ENCODE data around the gene DYNC1LI1.

DNA sequence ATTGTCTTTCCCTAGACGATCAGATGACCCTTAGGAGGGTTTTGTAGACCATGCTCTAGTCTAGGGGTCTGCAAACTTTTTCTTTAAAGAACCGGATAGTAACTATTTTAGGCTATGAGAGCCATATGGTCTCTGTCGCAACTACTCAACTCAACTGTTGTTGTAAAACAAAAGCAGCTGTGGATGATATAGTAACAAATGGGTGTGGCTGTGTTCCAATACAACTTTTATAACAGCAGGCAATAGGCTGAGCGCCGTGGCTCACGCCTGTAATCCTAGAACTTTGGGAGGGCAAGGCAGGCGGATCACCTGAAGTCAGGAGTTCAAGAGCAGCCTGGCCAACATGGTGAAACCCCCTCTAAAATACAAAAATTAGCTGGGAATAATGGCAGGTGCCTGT lies 61.9 kb downstream of the DYNC1LI1 start:
- TF ChIP-seq RFX5 (IDR thresholded peaks at IDR 0.05; ENCODE audit: low read length): no peak
- TF ChIP-seq JUND (IDR thresholded peaks at IDR 0.05): no peak
- TF ChIP-seq, protein P1, sequence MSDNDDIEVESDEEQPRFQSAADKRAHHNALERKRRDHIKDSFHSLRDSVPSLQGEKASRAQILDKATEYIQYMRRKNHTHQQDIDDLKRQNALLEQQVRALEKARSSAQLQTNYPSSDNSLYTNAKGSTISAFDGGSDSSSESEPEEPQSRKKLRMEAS (IDR thresholded peaks at IDR 0.05; ENCODE audit: low read depth): no peak
- TF ChIP-seq, protein P2, sequence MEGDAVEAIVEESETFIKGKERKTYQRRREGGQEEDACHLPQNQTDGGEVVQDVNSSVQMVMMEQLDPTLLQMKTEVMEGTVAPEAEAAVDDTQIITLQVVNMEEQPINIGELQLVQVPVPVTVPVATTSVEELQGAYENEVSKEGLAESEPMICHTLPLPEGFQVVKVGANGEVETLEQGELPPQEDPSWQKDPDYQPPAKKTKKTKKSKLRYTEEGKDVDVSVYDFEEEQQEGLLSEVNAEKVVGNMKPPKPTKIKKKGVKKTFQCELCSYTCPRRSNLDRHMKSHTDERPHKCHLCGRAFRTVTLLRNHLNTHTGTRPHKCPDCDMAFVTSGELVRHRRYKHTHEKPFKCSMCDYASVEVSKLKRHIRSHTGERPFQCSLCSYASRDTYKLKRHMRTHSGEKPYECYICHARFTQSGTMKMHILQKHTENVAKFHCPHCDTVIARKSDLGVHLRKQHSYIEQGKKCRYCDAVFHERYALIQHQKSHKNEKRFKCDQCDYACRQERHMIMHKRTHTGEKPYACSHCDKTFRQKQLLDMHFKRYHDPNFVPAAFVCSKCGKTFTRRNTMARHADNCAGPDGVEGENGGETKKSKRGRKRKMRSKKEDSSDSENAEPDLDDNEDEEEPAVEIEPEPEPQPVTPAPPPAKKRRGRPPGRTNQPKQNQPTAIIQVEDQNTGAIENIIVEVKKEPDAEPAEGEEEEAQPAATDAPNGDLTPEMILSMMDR (IDR thresholded peaks at IDR 0.05): no peak

Measured in SK-N-SH (cell line).